HG03521 (cell line): ENCODE data around the gene HYAL3.
"Not testable (repeated sequence)": the region's sequence is repeated elsewhere in the genome, so short reads cannot be mapped to it uniquely, and the experiment has no call there.

ENCODE experiments used
- ATAC-seq: cut with Tn5 transposase; IDR thresholded peaks from one replicate; pipeline ENCODE4 v1.9.1; 2021; ENCODE audit warnings: mild to moderate bottlenecking, moderate library complexity; ENCODE audit not compliant: unreplicated experiment

The HYAL3 gene

DNA sequence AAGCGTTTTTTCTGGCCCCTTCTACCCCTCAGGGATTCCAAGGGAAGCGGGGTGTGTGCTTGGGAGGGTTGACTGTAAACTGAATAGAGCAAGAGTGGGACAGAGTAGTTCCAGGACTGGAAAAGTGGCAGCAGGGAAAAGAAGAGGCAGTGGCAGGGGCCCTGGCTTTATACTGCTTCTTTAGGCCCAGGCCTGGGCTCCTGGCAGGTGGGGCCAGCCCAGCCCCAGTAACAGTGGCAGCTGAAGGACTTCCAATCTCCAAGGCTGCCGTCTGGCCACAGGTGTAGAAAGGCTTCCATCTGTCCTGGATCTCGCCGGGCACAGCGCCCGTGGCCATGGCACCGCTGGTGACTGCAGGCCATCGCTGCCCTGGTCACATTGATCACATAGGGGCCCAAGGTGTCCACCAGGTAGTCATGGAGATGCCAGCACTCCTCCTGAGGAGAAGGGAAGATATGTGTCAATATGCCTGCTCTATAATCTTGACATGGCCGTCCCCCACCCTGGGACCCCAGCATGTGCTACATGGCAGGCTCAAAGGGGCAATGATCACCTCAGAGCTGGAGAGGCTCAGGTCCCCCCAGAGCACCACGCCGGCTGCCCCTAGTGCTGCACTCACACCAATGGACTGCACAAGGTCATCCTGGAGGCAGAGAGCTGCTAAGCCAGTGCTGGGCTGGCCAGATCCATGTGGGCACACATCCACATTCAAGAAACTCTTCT is 6.0 kb downstream of the HYAL3 start:
- ATAC-seq, result no peak

DNA sequence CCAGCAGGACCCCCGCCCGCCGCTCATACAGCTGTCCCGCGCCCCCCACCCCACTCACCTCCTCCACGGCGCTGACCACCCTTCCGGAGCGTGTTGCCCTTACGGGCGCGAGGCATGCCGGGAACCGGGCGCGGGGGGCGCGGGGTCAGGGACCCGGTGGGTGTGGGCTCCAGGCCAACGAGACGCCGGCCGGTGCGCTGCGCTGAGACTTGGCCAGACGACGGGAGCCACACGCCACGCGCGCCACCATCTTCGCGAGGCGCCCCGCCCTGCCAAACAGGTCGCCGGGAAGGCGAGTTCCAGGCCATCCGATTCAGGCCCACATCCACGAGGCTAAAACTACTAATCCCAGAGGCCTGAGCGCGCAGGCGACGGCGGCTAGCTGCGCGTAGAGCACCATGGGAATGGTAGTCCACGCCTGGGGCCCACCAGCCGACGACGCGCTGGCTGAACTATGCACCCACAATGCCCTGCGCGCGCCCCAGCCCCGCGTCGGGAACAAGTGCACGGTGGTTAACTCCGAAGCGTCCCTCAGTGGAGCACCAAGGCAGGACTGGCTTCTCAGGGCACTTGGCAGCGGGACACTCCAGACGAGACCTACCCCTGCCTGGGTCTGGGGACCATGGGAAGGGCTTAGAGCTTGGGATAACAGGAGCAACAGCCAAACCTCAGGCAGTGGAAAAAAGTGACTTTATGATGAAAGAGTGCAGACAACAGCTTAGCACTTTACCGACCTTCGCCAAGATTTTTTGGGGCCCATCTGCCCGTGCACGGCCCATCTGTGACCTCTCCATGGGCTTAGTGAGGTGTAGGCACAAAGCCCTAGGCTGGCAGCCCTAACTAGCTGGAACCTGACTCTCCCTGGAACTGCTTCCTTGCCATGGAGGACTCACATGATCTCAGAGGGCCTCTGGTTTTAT is 6.8 kb downstream of the HYAL3 start, which contains the start of gene IFRD2:
IFRD2 (minus strand) TSS at position 271 of the 920 bp plus-strand sequence; CDS start at position 116, 155 bp downstream.
- peak; percentile 96 for ATAC-seq

DNA sequence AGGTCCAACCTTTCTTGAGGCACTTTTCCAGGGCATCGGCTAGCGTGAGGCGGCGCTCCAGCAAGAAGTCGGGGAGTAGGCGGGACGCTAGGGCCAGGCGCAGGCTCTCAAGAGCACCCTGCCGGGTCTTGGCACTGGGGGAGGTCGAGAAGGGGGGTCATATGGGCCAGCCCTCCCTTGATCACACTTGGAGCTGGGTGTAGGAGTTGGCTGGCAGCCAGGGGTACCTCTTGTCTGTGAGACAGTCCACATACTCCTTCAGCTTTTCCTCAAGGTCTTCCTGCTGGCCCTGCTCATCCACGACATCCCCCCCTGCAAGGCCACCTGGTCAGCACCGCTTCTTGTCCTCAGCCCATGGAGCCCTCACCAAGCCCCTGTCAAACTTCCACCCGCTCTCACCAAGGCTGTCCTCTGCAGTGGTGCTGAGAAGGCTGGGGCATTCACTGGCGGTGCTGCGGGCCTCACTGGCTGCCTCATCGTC is 9.0 kb downstream of the HYAL3 start:
- no peak for ATAC-seq

DNA sequence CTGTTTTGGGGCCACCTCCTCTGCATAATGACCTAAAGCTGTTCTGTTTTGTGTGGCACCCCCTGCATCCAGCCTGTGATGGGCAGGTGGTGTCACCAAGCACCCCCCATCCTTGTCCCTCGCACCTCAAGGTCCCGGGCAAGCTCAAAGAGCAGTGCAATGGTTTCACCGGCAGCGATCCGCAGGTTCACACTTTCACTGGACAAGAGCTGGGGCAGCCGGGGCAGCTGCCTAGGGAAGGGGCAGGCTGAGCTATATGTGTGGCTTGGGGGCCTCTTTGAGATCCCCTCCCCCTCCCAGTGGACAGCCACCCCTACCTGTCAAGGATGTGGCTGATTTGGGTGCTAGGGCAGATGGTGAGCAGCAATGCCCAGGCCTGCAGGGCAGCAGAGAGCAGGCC is 10.1 kb downstream of the HYAL3 start:
- no peak for ATAC-seq

DNA sequence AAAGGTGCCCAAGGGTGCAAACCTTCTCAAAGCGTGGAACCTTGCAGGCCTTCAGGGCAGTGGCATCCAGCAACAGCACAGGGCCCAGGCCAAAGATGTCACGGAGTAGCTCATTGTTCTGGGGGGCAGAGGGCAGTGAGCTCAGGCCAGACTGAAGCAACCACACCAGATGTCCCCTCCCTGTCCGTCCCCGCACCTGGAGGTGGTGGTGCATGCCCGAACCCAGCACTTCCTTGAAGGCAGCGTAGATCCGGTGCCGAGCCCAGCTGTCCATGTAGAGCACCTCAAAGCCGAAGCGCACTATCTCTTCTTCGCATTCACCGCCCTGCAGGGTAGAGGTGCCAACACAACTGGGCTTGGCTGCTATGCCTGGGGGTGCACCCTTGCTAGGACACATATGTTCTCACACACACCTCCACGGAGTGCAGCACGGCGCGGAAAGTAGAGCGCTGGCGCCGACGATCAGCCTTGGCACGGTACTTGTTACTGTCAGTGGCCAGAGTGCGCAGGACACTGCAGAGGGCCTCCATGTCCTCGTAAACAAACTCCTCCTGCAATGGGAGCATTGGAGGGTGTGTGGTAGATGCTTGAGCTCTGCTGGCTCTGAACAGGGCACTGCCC is 10.7 kb downstream of the HYAL3 start:
- no peak for ATAC-seq

DNA sequence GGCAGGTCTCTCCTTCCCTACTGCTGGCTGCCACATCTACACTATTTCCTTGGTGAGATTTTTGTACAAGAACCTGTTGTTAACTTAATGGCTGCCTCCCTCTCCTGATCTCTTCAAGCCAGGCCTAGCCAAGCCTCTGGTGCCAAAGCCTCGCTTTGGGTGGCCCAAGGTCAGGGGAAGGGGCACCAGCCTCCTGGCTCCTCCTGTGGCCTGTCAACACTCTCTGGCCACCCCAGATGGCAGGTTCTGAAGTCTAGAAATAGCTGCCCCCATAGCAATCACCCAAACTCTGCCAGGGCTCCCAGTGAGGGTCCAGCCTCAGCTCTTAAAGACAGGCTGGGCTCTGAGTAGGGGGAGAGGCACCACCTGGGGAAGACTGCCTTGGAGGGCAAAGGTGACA is 11.9 kb downstream of the HYAL3 start:
- ATAC-seq, result no peak

DNA sequence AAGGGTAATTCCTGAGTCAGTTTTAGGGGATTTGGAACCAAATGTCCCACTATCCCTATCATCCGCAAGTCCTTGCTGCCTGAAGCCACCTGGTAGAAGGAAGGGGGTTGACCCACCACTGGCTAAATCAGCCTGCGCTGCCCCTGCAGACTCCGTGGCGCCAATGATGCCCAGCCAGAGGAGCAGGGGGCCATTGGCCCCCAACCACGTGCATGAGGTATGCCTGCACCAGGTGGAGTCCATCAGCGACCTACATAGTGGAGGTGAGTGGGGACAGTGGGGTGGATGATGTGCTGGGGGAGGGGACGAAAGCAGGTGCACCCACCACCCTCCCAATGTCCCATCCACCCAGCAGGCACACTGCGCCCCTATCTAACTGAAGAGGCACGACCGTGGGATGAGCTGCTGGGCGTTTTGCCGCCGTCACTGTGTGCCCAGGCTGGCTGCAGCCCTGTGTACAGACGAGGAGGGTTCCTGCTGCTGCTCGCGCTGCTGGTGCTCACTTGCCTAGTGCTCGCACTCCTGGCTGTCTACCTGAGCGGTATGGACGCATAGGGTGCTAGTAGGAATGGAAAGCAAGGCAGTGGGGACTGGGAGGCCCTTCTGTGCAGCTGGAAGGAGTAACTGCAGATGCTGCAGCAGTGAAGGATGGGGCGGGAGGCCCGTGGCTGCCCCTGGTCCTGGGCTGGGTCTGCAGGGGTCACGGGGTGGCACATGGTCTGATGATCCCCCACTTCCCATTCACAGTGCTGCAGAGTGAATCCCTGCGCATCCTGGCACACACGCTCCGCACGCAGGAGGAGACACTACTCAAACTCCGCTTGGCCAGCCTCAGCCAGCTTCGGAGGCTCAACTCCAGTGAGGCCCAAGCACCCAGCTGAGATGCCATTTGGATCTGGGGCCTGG is 12.6 kb downstream of the HYAL3 start:
- ATAC-seq, result no peak

DNA sequence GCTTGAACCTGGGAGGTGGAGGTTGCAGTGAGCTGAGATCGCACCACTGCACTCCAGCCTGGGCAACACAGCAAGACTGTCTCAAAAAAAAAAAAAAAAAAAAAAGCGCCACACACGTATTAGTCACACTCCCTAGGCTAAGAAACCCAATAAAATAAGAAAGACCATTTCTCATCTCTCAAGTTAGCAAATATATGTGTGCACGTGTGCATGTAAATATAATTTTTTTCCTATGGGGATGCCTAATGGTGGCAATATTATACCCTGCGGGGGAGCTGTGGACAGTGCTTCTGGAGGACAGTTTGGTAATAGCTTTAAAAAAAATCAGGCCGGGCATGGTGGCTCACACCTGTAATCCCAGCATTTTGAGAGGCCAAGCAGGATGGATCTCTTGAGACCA is 15.1 kb downstream of the HYAL3 start:
- not testable (repeated sequence) for ATAC-seq

DNA sequence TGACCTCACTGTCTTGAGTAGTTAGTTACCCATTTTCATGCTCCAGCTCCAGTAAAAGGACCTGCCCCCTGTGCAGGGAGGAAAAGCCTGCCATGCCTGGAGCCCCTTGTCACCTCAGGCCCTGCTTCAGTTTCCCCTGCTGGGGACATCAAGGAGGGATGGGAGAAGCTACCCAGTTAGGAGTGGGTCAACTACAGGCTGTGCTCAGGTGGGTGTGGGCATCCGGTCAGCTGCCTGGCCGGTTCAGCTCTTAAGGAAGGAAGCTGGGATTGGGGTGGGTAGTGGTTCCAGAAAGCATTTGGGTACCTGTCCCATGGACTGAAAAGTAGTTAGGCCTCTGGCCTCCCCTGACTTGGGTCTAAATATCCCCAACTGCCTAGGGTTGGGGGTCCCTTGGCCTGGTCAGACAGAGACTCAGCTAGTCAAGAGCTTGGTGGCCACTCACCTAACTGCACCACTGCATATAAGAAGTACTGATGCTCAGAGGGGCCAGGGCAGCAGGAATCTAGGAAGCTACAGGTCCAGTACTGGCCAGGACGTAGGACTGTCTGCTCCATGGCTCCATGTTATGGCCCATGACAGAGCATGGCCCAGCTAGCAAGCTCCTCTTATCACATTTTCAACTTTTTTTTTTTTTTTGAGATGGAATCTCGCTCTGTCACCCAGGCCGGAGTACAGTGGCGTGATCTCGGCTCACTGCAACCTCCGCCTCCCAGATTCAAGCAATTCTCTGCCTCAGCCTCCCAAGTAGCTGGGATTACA is 19.8 kb downstream of the HYAL3 start:
- ATAC-seq, result no peak

DNA sequence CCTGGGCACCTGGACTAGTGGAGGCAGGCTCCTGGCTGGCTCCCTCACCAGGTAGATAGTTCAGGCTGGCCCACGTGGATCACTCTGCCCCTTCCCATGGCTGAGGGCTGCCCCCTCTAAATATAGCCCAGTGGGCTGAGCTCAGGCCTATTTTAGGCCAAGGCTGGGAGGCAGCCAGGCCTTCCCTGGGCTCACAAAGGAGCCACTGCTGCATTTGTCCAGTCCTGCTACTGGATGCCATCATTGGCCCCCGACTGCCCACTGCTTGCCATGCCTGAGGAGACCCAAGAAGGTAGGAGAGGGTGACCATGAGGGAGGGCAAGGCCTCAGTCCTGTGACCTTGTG is 20.4 kb downstream of the HYAL3 start, which contains the start of gene LSMEM2:
LSMEM2 (plus strand) TSS at position 208 of the 345 bp plus-strand sequence; CDS start at position 235, 27 bp downstream.
- no peak for ATAC-seq

DNA sequence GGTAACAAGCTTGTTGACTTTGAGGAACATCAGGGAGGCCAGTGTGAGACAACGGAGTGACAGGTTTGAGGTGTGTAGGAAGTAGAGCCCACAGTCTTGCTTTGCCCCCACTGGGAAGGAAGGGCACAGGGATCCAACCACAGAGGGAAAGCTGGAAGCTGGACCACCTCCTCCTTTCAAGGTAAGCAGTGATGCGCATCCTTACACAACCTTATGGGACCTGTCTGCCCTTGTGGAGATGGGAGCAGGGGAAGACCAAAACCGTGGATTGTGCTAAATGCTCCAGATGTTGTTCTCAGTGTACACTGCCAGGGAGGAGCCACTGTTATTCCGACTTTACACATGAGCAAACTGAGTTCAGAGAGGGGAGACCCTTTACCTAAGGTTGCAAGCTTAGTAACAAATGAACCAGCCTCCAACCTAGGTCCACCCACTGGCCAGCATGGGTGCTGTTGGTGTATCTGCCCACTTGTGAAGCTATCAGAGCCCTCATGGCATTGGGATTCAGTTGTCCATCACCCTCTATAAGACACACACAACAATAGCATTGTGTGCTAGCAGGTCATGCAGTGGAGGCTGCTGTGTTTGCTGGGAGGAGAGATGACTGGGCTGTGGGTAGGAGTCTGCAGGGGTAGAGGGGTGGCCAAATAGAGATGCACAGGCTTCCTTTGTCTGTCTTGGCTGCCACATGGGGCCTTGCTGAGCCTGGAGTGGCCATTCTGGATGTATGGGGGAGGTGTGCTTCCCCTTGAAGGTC is 20.9 kb downstream of the HYAL3 start:
- no peak for ATAC-seq

DNA sequence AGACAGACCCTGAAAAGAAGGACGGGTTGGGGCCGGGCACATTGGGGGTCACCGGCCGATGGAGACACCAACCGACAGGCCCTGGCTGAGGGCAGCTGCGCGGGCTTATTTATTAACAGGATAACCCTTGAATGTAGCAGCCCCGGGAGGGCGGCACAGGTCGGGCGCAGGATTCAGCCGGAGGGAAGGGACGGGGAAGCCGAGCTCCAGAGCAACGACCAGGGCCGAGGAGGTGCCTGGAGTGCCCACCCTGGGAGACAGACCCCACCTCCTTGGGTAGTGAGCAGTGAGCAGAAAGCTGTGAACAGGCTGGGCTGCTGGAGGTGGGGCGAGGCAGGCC is 22.5 kb downstream of the HYAL3 start:
- ATAC-seq, result no peak

DNA sequence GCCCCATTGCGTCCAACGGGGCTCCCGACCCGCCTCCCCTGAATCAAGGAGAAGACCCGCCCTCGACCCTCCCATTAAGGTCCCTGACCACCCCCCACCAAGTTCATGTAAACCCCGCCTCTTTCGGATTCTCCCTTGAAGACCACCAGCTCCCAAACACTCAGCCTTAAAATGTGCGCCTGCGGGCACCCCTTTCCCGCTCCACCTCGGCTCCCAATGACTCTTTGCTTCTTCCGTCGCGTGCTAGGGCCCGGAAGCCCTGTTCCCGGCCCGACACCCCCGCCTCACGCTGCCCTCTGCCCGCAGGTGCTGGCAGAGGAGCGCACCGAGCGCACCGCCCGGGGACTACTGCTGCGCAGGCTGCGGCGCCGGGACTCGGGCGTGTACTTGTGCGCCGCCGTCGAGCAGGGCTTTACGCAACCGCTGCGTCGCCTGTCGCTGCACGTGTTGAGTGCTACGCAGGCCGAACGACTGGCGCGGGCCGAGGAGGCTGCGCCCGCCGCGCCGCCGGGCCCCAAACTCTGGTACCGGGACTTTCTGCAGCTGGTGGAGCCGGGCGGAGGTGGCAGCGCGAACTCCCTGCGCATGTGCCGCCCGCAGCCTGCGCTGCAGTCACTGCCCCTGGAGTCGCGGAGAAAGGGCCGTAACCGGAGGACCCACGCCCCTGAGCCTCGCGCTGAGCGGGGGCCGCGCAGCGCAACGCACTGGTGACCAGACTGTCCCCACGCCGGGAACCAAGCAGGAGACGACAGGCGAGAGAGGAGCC is 23.0 kb downstream of the HYAL3 start:
- ATAC-seq, result no peak

DNA sequence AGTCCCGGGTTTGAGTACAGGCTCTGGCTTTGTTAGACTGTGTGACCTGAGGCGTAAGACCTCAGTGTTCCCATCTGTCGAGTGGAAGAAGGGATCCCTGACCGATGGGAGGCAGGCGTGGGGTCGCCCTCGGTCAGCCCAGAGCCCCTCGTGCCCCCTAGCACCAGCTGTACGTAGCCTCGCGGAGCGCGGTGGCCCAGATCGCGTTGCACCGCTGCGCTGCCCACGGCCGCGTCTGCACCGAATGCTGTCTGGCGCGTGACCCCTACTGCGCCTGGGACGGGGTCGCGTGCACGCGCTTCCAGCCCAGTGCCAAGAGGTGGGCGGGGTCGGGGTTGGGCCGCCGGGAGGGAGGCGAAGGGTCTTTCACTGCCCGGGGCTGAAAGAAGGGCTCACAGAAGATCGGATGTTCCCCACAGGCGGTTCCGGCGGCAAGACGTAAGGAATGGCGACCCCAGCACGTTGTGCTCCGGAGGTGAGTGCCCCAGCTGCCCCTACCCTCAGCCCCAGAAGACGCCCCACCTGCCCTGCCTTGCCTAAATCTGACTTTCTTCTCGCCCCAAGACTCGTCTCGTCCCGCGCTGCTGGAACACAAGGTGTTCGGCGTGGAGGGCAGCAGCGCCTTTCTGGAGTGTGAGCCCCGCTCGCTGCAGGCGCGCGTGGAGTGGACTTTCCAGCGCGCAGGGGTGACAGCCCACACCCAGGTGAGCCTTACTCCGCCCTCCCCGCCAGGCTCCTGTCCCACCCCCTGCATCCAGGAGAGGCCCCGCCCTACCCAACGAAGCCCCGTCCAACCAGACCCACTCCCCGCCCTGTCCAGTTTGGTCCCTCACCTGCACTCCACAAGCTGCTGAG is 23.8 kb downstream of the HYAL3 start:
- no peak for ATAC-seq

DNA sequence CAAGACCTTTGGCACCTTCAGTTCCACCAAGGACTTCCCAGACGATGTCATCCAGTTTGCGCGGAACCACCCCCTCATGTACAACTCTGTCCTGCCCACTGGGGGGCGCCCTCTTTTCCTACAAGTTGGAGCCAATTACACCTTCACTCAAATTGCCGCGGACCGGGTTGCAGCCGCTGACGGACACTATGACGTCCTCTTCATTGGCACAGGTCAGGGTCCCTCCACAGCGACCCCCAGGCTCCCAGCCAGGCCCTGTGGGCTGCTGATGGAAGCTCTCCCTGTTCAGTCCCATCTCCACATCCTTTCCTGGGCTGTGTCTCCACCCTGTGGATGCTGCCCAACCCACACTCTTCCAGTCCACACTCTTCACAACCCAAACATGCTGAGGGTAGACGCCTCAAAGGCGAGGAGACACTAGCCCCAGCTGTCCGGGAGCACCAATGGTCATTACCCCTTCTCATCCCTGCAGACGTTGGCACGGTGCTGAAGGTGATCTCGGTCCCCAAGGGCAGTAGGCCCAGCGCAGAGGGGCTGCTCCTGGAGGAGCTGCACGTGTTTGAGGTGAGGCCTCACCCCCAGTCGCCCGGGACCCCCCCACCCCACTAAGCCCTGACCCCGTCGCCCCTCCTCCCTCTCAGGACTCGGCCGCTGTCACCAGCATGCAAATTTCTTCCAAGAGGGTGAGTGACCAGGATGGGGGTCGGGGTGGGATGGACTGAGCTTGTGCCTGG is 24.7 kb downstream of the HYAL3 start:
- ATAC-seq, result no peak

DNA sequence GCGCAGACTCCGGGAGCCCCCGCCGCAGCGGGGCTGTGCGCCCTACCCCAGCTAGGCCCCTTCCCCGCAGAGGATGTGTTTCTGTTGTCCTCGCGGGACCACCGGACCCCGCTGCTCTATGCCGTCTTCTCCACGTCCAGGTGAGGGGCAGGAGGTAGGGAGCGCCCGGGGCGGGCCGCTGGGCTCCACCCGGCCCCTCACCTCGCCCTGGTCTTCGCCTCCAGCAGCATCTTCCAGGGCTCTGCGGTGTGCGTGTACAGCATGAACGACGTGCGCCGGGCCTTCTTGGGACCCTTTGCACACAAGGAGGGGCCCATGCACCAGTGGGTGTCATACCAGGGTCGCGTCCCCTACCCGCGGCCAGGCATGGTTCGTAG is 25.5 kb downstream of the HYAL3 start:
- ATAC-seq, result no peak
